ENCODE data around the gene COA8.

GRCh38 chr14:103533999-103534575 is 28.7 kb upstream of the COA8 start:
- TF ChIP-seq POLR2A (IDR thresholded peaks at IDR 0.05) (no peak), CTCF (IDR thresholded peaks at IDR 0.05) (no peak), POLR2AphosphoS5 (IDR thresholded peaks at IDR 0.05; ENCODE audit: insufficient read depth in 1 of 2, low read depth in 1 of 2) (no peak)

All from vagina (tissue), 2 donors.